HL-60 (cell line): Measurements from ENCODE around the gene IGFL1.

Experiments
- POLR2AphosphoS5 ChIP-seq: IDR thresholded peaks from 2 replicates; pipeline ENCODE4 v1.6.1; 2012; ENCODE audit warnings: low read depth
- SPI1 ChIP-seq: IDR thresholded peaks from 2 replicates; pipeline ENCODE4 v1.6.1; 2012; ENCODE audit warnings: low read depth, mild to moderate bottlenecking, borderline replicate concordance
- TF ChIP-seq, protein P1 (sequence below): IDR thresholded peaks from one replicate; pipeline ENCODE4 v1.5.1; 2011; ENCODE audit warnings: low read length, control low read depth, inconsistent platforms; ENCODE audit not compliant: insufficient read depth
- TF ChIP-seq, protein P2 (sequence below): IDR thresholded peaks from 2 replicates; pipeline ENCODE4 v1.6.1; 2012; ENCODE audit warnings: low read depth; ENCODE audit not compliant: insufficient replicate concordance

DNA sequence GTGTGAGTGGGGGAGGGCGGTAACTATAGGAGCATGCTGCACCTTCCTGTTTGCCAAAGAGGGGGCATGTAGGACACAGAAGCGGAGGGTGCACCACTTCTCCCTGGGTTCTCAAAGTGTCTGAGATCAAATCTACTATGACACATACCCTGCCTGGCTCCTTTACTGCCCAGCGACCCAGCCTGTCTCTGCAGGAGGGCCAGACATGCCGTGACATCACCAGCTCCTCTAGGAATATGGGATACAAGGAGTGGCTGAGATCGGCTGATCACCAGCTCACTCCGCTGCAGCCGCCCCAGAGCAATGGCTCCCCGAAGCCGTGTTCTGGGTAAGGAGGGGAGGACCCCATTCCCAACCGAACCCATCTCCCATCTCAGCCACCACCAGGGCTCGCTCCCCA, 16.4 kb upstream of the IGFL1 start:
- TF ChIP-seq, protein P1, sequence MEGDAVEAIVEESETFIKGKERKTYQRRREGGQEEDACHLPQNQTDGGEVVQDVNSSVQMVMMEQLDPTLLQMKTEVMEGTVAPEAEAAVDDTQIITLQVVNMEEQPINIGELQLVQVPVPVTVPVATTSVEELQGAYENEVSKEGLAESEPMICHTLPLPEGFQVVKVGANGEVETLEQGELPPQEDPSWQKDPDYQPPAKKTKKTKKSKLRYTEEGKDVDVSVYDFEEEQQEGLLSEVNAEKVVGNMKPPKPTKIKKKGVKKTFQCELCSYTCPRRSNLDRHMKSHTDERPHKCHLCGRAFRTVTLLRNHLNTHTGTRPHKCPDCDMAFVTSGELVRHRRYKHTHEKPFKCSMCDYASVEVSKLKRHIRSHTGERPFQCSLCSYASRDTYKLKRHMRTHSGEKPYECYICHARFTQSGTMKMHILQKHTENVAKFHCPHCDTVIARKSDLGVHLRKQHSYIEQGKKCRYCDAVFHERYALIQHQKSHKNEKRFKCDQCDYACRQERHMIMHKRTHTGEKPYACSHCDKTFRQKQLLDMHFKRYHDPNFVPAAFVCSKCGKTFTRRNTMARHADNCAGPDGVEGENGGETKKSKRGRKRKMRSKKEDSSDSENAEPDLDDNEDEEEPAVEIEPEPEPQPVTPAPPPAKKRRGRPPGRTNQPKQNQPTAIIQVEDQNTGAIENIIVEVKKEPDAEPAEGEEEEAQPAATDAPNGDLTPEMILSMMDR = no peak
- no peak for TF ChIP-seq POLR2AphosphoS5
- no peak for TF ChIP-seq SPI1
- TF ChIP-seq, protein P2, sequence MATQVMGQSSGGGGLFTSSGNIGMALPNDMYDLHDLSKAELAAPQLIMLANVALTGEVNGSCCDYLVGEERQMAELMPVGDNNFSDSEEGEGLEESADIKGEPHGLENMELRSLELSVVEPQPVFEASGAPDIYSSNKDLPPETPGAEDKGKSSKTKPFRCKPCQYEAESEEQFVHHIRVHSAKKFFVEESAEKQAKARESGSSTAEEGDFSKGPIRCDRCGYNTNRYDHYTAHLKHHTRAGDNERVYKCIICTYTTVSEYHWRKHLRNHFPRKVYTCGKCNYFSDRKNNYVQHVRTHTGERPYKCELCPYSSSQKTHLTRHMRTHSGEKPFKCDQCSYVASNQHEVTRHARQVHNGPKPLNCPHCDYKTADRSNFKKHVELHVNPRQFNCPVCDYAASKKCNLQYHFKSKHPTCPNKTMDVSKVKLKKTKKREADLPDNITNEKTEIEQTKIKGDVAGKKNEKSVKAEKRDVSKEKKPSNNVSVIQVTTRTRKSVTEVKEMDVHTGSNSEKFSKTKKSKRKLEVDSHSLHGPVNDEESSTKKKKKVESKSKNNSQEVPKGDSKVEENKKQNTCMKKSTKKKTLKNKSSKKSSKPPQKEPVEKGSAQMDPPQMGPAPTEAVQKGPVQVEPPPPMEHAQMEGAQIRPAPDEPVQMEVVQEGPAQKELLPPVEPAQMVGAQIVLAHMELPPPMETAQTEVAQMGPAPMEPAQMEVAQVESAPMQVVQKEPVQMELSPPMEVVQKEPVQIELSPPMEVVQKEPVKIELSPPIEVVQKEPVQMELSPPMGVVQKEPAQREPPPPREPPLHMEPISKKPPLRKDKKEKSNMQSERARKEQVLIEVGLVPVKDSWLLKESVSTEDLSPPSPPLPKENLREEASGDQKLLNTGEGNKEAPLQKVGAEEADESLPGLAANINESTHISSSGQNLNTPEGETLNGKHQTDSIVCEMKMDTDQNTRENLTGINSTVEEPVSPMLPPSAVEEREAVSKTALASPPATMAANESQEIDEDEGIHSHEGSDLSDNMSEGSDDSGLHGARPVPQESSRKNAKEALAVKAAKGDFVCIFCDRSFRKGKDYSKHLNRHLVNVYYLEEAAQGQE = no peak
